ENCODE results near the gene C2CD2. TPM values are rescaled to one million over a fixed set of nuclear protein-coding genes. Genes with fewer than 3 reads are reported as not detected.

The C2CD2 gene
- total and polyA plus RNA-seq, 2 donors (not counting 3 experiments of a cell fraction or from before 2014, with no cell fraction given) = 32.6 to 41.2 TPM

GRCh38 chr21:41900401-41900800, 53.4 kb downstream of the C2CD2 start:
- Histone ChIP-seq H3K79me2 (ENCODE audit: control insufficient read depth, insufficient read depth, low read length) (no peaks in the 10 kb centered on the region), H3K4me3 (replicated peaks in 1 of 3; ENCODE audit: insufficient read depth in 1 of 3, low read depth in 1 of 3, low read length in 3 of 3) (no peak overlapping the region), H3K27me3 (ENCODE audit: control insufficient read depth in 2 of 2, insufficient read depth in 2 of 2, low read length in 2 of 2) (no peaks in the 10 kb centered on the region), H4K20me1 (replicated peaks; ENCODE audit: control insufficient read depth, extremely low read depth, insufficient read depth, low read length) (no peaks in the 10 kb centered on the region), H3K4me2 (ENCODE audit: insufficient read depth, low read length) (no peak overlapping the region), H3K9me3 (replicated peaks; ENCODE audit: control insufficient read depth, insufficient read depth, low read length) (no peaks in the 10 kb centered on the region), H3K27ac (ENCODE audit: insufficient read depth, low read depth, low read length) (no peak overlapping the region), H3K36me3 (ENCODE audit: control insufficient read depth in 2 of 2, extremely low read depth in 1 of 2, insufficient read depth in 2 of 2, low read length in 2 of 2) (peaks cover 9 to 33% of the 10 kb centered on the region in 2 experiments), H3K4me1 (ENCODE audit: control insufficient read depth, extremely low read depth, insufficient read depth, low read length) (peaks cover 8% of the 10 kb centered on the region), H2AFZ (ENCODE audit: low read depth, low read length) (no peak overlapping the region), H3K9me1 (replicated peaks; ENCODE audit: control insufficient read depth, extremely low read depth, insufficient read depth, low read length) (no peaks in the 10 kb centered on the region), H3K9ac (replicated peaks; ENCODE audit: extremely low read depth, insufficient read depth, low read length) (no peak overlapping the region)
- BruUV-seq (replicated peaks) = no TSS peak
- POLR2A ChIA-PET = no interaction called here
- TF ChIP-seq JUN (IDR thresholded peaks at IDR 0.05; ENCODE audit: borderline replicate concordance, insufficient read depth, insufficient read length, low read depth) (no peak), POLR2A (IDR thresholded peaks at IDR 0.05; ENCODE audit: low read depth, low read length) (no peak), GATA2 (IDR thresholded peaks at IDR 0.05; ENCODE audit: insufficient read depth, insufficient read length, low read depth, low read length) (no peak), EZH2 (IDR thresholded peaks at IDR 0.05; ENCODE audit: borderline replicate concordance, low read depth, low read length, severe bottlenecking) (no peak), FOS (IDR thresholded peaks at IDR 0.05; ENCODE audit: borderline replicate concordance, insufficient read depth, low read length) (no peak)
- dilution Hi-C loops (cut with MboI; ENCODE audit: extremely low pct_ligation_motif_present, low sequenced_read_pairs) = no loop called here
- FAIRE-seq (no peak), DNase-seq (ENCODE audit: low read depth, low spot score) (no peak)
- CTCF ChIA-PET = no interaction called here
- intact Hi-C loops (cut with micrococcal nuclease) = no loop called here

GRCh38 chr21:41899426-41900202, 54.2 kb downstream of the C2CD2 start:
- ChIA-PET CTCF (interaction anchor here (0.7 to 1.1 kb wide), 2 partner anchors 13 to 218 kb away, joined by 3 read pairs; no protein-coding TSS in a partner anchor), POLR2A (no interaction called here)
- DNase-seq (ENCODE audit: low read depth, low spot score) (no peak), FAIRE-seq (no peak)
- BruUV-seq (replicated peaks) = no TSS peak
- Histone ChIP-seq H3K79me2 (ENCODE audit: control insufficient read depth, insufficient read depth, low read length) (no peaks in the 10 kb centered on the region), H2AFZ (ENCODE audit: low read depth, low read length) (no peak overlapping the region), H3K36me3 (ENCODE audit: control insufficient read depth in 2 of 2, extremely low read depth in 1 of 2, insufficient read depth in 2 of 2, low read length in 2 of 2) (peaks cover 9 to 31% of the 10 kb centered on the region in 2 experiments), H3K9me3 (replicated peaks; ENCODE audit: control insufficient read depth, insufficient read depth, low read length) (no peaks in the 10 kb centered on the region), H3K27ac (ENCODE audit: insufficient read depth, low read depth, low read length) (no peak overlapping the region), H3K4me2 (ENCODE audit: insufficient read depth, low read length) (no peak overlapping the region), H3K4me1 (ENCODE audit: control insufficient read depth, extremely low read depth, insufficient read depth, low read length) (peaks cover 15% of the 10 kb centered on the region), H3K9me1 (replicated peaks; ENCODE audit: control insufficient read depth, extremely low read depth, insufficient read depth, low read length) (no peaks in the 10 kb centered on the region), H3K27me3 (ENCODE audit: control insufficient read depth in 2 of 2, insufficient read depth in 2 of 2, low read length in 2 of 2) (no peaks in the 10 kb centered on the region), H3K4me3 (replicated peaks in 1 of 3; ENCODE audit: insufficient read depth in 1 of 3, low read depth in 1 of 3, low read length in 3 of 3) (no peak overlapping the region), H4K20me1 (replicated peaks; ENCODE audit: control insufficient read depth, extremely low read depth, insufficient read depth, low read length) (no peaks in the 10 kb centered on the region), H3K9ac (replicated peaks; ENCODE audit: extremely low read depth, insufficient read depth, low read length) (no peak overlapping the region)
- TF ChIP-seq POLR2A (IDR thresholded peaks at IDR 0.05; ENCODE audit: low read depth, low read length) (no peak), JUN (IDR thresholded peaks at IDR 0.05; ENCODE audit: borderline replicate concordance, insufficient read depth, insufficient read length, low read depth) (no peak), MYC (IDR thresholded peaks at IDR 0.05; ENCODE audit: low read depth, low read length) (no peak), EZH2 (IDR thresholded peaks at IDR 0.05; ENCODE audit: borderline replicate concordance, low read depth, low read length, severe bottlenecking) (no peak), POLR2AphosphoS5 (IDR thresholded peaks at IDR 0.05; ENCODE audit: insufficient read depth, low read depth, low read length) (no peak), MAX (IDR thresholded peaks at IDR 0.05; ENCODE audit: insufficient read depth, insufficient read length) (no peak), FOS (IDR thresholded peaks at IDR 0.05; ENCODE audit: borderline replicate concordance, insufficient read depth, low read length) (no peak), CTCF (IDR thresholded peaks at IDR 0.05; ENCODE audit: extremely low read depth in 1 of 2, insufficient read depth in 1 of 2, low read depth in 1 of 2, low read length in 2 of 2) (no peak), GATA2 (IDR thresholded peaks at IDR 0.05; ENCODE audit: insufficient read depth, insufficient read length, low read depth, low read length) (no peak)
- dilution Hi-C loops (cut with MboI; ENCODE audit: extremely low pct_ligation_motif_present, low sequenced_read_pairs) (no loop called here), intact Hi-C loops (cut with micrococcal nuclease) (no loop called here)

Measured in endothelial cell of umbilical vein (primary cell).